ENCODE results near the gene TUBB3. TPM values are rescaled to one million over a fixed set of nuclear protein-coding genes. Genes with fewer than 3 reads are reported as not detected.

Gene TUBB3
- total and polyA plus RNA-seq, 2 donors (not counting 1 experiment from before 2014, with no cell fraction given): 0.34 to 4.4 TPM

GRCh38 chr16:89944773-89945172, 21.6 kb downstream of the TUBB3 start:
- Mint-ChIP-seq H3K27ac (no peak overlapping the region), H3K4me3 (peak overlapping the region; percentile 0), H3K9me3 (ENCODE audit: insufficient read depth) (no peaks in the 10 kb centered on the region), H3K27me3 (peaks cover 24% of the 10 kb centered on the region), H3K4me1 (peaks cover 36% of the 10 kb centered on the region)
- ChIA-PET CTCF (no interaction called here), POLR2A (interaction anchor here (0.7 kb wide), 1 partner anchor 237 kb away, joined by 4 read pairs; no protein-coding TSS in a partner anchor)
- peak; percentile 58 for DNase-seq
- no peak overlapping the region for H2AFZ ChIP-seq (ENCODE audit: insufficient read depth, low read depth, low read length, poor library complexity, severe bottlenecking)
- no peak overlapping the region for H3K9ac ChIP-seq (ENCODE audit: low read length)
- H3K79me2 ChIP-seq (ENCODE audit: control insufficient read depth, insufficient read depth, low read length): peaks cover 8% of the 10 kb centered on the region
- intact Hi-C loops (cut with micrococcal nuclease): loop anchor here (5.0 kb wide), 1 partner anchor 73 kb away; the partner anchor contains the start of gene DBNDD1
- TF ChIP-seq EZH2 (IDR thresholded peaks at IDR 0.05; ENCODE audit: borderline replicate concordance, insufficient read depth, low read depth, low read length, poor library complexity, severe bottlenecking): no peak
- no peak for TF ChIP-seq CTCF (IDR thresholded peaks at IDR 0.05)
- no peak overlapping the region for H3K27ac ChIP-seq (ENCODE audit: low read length in 2 of 2)
- peaks cover 0 to 21% (median 0%) of the 10 kb centered on the region in 3 donors for H3K9me3 ChIP-seq (ENCODE audit: control extremely low read depth in 1 of 3, control insufficient read depth in 2 of 3, insufficient read depth in 1 of 3, low read length in 2 of 3)
- 41% methylated on average over 3 of the region's 5 CpGs for WGBS (ENCODE audit: insufficient coverage)
- peaks cover 0 to 6% (median 1%) of the 10 kb centered on the region in 4 experiments for H3K27me3 ChIP-seq (replicated peaks in 1 of 4; ENCODE audit: control extremely low read depth in 1 of 4, control insufficient read depth in 3 of 4, insufficient read depth in 4 of 4, low read length in 3 of 4)
- H4K20me1 ChIP-seq (ENCODE audit: control insufficient read depth, insufficient read depth, low read length, poor library complexity, severe bottlenecking): peaks cover 8% of the 10 kb centered on the region
- no peak overlapping the region for H3K4me3 ChIP-seq (ENCODE audit: control extremely low read depth in 1 of 5, extremely low read depth in 1 of 5, insufficient read depth in 1 of 5, low read depth in 2 of 5, low read length in 4 of 5)
- ATAC-seq (ENCODE audit: low read depth): no peak
- H3K4me2 ChIP-seq (replicated peaks; ENCODE audit: low read depth, low read length, poor library complexity, severe bottlenecking): peak overlapping the region; percentile 44
- H3K36me3 ChIP-seq (replicated peaks in 1 of 2; ENCODE audit: control extremely low read depth in 1 of 2, control insufficient read depth in 1 of 2, extremely low read depth in 1 of 2, insufficient read depth in 2 of 2, low read length in 1 of 2): no peaks in the 10 kb centered on the region
- H3K4me1 ChIP-seq (ENCODE audit: control insufficient read depth in 2 of 2, insufficient read depth in 2 of 2, low read length in 2 of 2): peaks cover 37 to 49% of the 10 kb centered on the region in 2 donors

DNA sequence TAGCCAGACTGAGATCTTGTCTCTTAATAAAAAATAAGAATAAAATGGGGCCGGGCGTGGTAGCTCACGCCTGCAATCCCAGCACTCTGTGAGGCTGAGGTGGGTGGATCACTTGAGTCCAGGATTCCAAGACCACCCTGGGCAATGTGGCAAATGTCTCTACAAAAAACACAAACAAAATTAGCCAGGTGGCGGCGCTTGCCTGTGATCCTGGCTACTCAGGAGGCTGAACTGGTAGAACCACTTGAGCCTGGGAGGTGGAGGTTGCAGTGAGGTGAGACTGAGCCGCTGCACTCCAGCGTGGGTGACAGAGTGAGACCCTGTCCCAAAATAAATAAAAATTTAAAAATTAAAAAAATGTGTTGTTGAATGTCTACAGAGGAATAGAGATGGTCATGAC, 22.5 kb downstream of the TUBB3 start:
- Histone ChIP-seq H3K4me3 (ENCODE audit: control extremely low read depth in 1 of 5, extremely low read depth in 1 of 5, insufficient read depth in 1 of 5, low read depth in 2 of 5, low read length in 4 of 5) (no peak overlapping the region), H3K36me3 (replicated peaks in 1 of 2; ENCODE audit: control extremely low read depth in 1 of 2, control insufficient read depth in 1 of 2, extremely low read depth in 1 of 2, insufficient read depth in 2 of 2, low read length in 1 of 2) (no peaks in the 10 kb centered on the region), H2AFZ (ENCODE audit: insufficient read depth, low read depth, low read length, poor library complexity, severe bottlenecking) (no peak overlapping the region), H3K27me3 (replicated peaks in 1 of 4; ENCODE audit: control extremely low read depth in 1 of 4, control insufficient read depth in 3 of 4, insufficient read depth in 4 of 4, low read length in 3 of 4) (peaks cover 0 to 6% (median 1%) of the 10 kb centered on the region in 4 experiments), H3K9me3 (ENCODE audit: control extremely low read depth in 1 of 3, control insufficient read depth in 2 of 3, insufficient read depth in 1 of 3, low read length in 2 of 3) (peaks cover 0 to 24% (median 0%) of the 10 kb centered on the region in 3 donors), H4K20me1 (ENCODE audit: control insufficient read depth, insufficient read depth, low read length, poor library complexity, severe bottlenecking) (peaks cover 17% of the 10 kb centered on the region), H3K27ac (ENCODE audit: low read length in 2 of 2) (no peak overlapping the region), H3K79me2 (ENCODE audit: control insufficient read depth, insufficient read depth, low read length) (peaks cover 17% of the 10 kb centered on the region), H3K9ac (ENCODE audit: low read length) (no peak overlapping the region), H3K4me2 (replicated peaks; ENCODE audit: low read depth, low read length, poor library complexity, severe bottlenecking) (no peak overlapping the region), H3K4me1 (ENCODE audit: control insufficient read depth in 2 of 2, insufficient read depth in 2 of 2, low read length in 2 of 2) (peaks cover 46 to 58% of the 10 kb centered on the region in 2 donors)
- Mint-ChIP-seq H3K27ac (no peak overlapping the region), H3K4me3 (no peak overlapping the region), H3K9me3 (ENCODE audit: insufficient read depth) (no peaks in the 10 kb centered on the region), H3K4me1 (peaks cover 43% of the 10 kb centered on the region), H3K27me3 (peaks cover 24% of the 10 kb centered on the region)
- POLR2A ChIA-PET: no interaction called here
- TF ChIP-seq EZH2 (IDR thresholded peaks at IDR 0.05; ENCODE audit: borderline replicate concordance, insufficient read depth, low read depth, low read length, poor library complexity, severe bottlenecking) (no peak), CTCF (IDR thresholded peaks at IDR 0.05) (no peak)
- intact Hi-C loops (cut with micrococcal nuclease): loop anchor here (5.0 kb wide), 1 partner anchor 72 kb away; the partner anchor contains the start of gene DBNDD1
- ATAC-seq (ENCODE audit: low read depth) (no peak), DNase-seq (no peak)
- no CpG with 5 or more reads among the region's 7 CpGs for WGBS (ENCODE audit: insufficient coverage)
- CTCF ChIA-PET: no interaction called here

Data from B cell (primary cell).